Muscle layer of colon (tissue), 2 donors: ENCODE measurements around the gene ATG16L1.

Source experiments
- H3K27ac ChIP-seq: one replicate; pipeline ENCODE4 v1.7.0; 2013; ENCODE audit warnings: low read depth, mild to moderate bottlenecking, low read length, moderate library complexity
- H3K27me3 ChIP-seq, 2 donors: one replicate each; pipeline ENCODE4 v1.7.0; 2013; ENCODE audit warnings: low read length in 2 of 2, mild to moderate bottlenecking in 2 of 2; ENCODE audit not compliant: insufficient read depth in 2 of 2, control insufficient read depth in 1 of 2
- H3K36me3 ChIP-seq: one replicate; pipeline ENCODE4 v1.7.0; 2013; ENCODE audit warnings: mild to moderate bottlenecking, low read length; ENCODE audit not compliant: insufficient read depth
- H3K4me1 ChIP-seq: one replicate; pipeline ENCODE4 v1.7.0; 2013; ENCODE audit warnings: mild to moderate bottlenecking, low read length; ENCODE audit not compliant: insufficient read depth
- H3K4me3 ChIP-seq, 2 donors: one replicate each; pipeline ENCODE4 v1.7.0; 2013; ENCODE audit warnings: low read length in 2 of 2, low read depth in 1 of 2, mild to moderate bottlenecking in 1 of 2, moderate library complexity in 1 of 2
- H3K9ac ChIP-seq: one replicate; pipeline ENCODE4 v1.7.0; 2013; ENCODE audit warnings: low read length
- H3K9me3 ChIP-seq: one replicate; pipeline ENCODE4 v1.7.0; 2013; ENCODE audit warnings: mild to moderate bottlenecking, low read length
- donor health status: abdominal sarcoma.
- donor health status: Adenocarcinoma of cecum.

ATG16L1 gene

GRCh38 chr2:233213011-233213410 is 38.5 kb upstream of the ATG16L1 start:
- no peak overlapping the region for H3K27ac ChIP-seq
- no peaks in the 10 kb centered on the region for H3K9me3 ChIP-seq
- no peaks in the 10 kb centered on the region for H3K36me3 ChIP-seq
- H3K4me1 ChIP-seq: peaks cover 11% of the 10 kb centered on the region
- no peak overlapping the region for H3K4me3 ChIP-seq
- H3K9ac ChIP-seq: no peak overlapping the region
- H3K27me3 ChIP-seq: no peaks in the 10 kb centered on the region

- Histone ChIP-seq H3K4me3 (no peak overlapping the region), H3K27ac (no peak overlapping the region), H3K27me3 (no peaks in the 10 kb centered on the region), H3K36me3 (no peaks in the 10 kb centered on the region), H3K9ac (no peak overlapping the region), H3K9me3 (no peaks in the 10 kb centered on the region), H3K4me1 (peaks cover 11% of the 10 kb centered on the region)
Observed at GRCh38 chr2:233213975-233214374, 37.5 kb upstream of the ATG16L1 start.

- Histone ChIP-seq H3K4me3 (no peak overlapping the region), H3K27me3 (no peaks in the 10 kb centered on the region), H3K36me3 (no peaks in the 10 kb centered on the region), H3K9me3 (no peaks in the 10 kb centered on the region), H3K4me1 (no peaks in the 10 kb centered on the region), H3K27ac (no peak overlapping the region), H3K9ac (no peak overlapping the region)
Observed at GRCh38 chr2:233217892-233218377, 33.5 kb upstream of the ATG16L1 start.

- Histone ChIP-seq H3K9me3 (no peaks in the 10 kb centered on the region), H3K4me3 (no peak overlapping the region), H3K9ac (no peak overlapping the region), H3K4me1 (no peaks in the 10 kb centered on the region), H3K27me3 (no peaks in the 10 kb centered on the region), H3K36me3 (no peaks in the 10 kb centered on the region), H3K27ac (no peak overlapping the region)
Observed at GRCh38 chr2:233218836-233219235, 32.6 kb upstream of the ATG16L1 start.

- Histone ChIP-seq H3K36me3 (no peaks in the 10 kb centered on the region), H3K9ac (no peak overlapping the region), H3K27me3 (no peaks in the 10 kb centered on the region), H3K4me3 (no peak overlapping the region), H3K27ac (no peak overlapping the region), H3K9me3 (no peaks in the 10 kb centered on the region), H3K4me1 (no peaks in the 10 kb centered on the region)
Observed at GRCh38 chr2:233219848-233220247, 31.6 kb upstream of the ATG16L1 start.

- H3K27me3 ChIP-seq: no peaks in the 10 kb centered on the region
- no peak overlapping the region for H3K4me3 ChIP-seq
- H3K36me3 ChIP-seq: no peaks in the 10 kb centered on the region
- no peaks in the 10 kb centered on the region for H3K9me3 ChIP-seq
- no peaks in the 10 kb centered on the region for H3K4me1 ChIP-seq
- H3K27ac ChIP-seq: no peak overlapping the region
- no peak overlapping the region for H3K9ac ChIP-seq
Observed at GRCh38 chr2:233221378-233222063, 30.0 kb upstream of the ATG16L1 start.

GRCh38 chr2:233223059-233223894 is 28.2 kb upstream of the ATG16L1 start:
- Histone ChIP-seq H3K4me1 (no peaks in the 10 kb centered on the region), H3K4me3 (no peak overlapping the region), H3K9me3 (no peaks in the 10 kb centered on the region), H3K27ac (no peak overlapping the region), H3K9ac (no peak overlapping the region), H3K36me3 (no peaks in the 10 kb centered on the region), H3K27me3 (no peaks in the 10 kb centered on the region)

- Histone ChIP-seq H3K27me3 (no peaks in the 10 kb centered on the region), H3K9ac (no peak overlapping the region), H3K27ac (no peak overlapping the region), H3K36me3 (no peaks in the 10 kb centered on the region), H3K9me3 (no peaks in the 10 kb centered on the region), H3K4me3 (no peak overlapping the region), H3K4me1 (no peaks in the 10 kb centered on the region)
Observed at GRCh38 chr2:233225230-233226068, 26.0 kb upstream of the ATG16L1 start.

- no peaks in the 10 kb centered on the region for H3K9me3 ChIP-seq
- no peak overlapping the region for H3K27ac ChIP-seq
- H3K4me1 ChIP-seq: no peaks in the 10 kb centered on the region
- no peaks in the 10 kb centered on the region for H3K36me3 ChIP-seq
- H3K9ac ChIP-seq: no peak overlapping the region
- no peak overlapping the region for H3K4me3 ChIP-seq
- no peaks in the 10 kb centered on the region for H3K27me3 ChIP-seq
Observed at GRCh38 chr2:233226511-233227031, 24.9 kb upstream of the ATG16L1 start.

GRCh38 chr2:233227346-233227978 is 24.0 kb upstream of the ATG16L1 start:
- Histone ChIP-seq H3K9ac (no peak overlapping the region), H3K9me3 (no peaks in the 10 kb centered on the region), H3K27me3 (no peaks in the 10 kb centered on the region), H3K27ac (no peak overlapping the region), H3K4me3 (no peak overlapping the region), H3K4me1 (no peaks in the 10 kb centered on the region), H3K36me3 (no peaks in the 10 kb centered on the region)

- H3K27me3 ChIP-seq: no peaks in the 10 kb centered on the region
- no peak overlapping the region for H3K9ac ChIP-seq
- H3K4me3 ChIP-seq: no peak overlapping the region
- H3K27ac ChIP-seq: no peak overlapping the region
- no peaks in the 10 kb centered on the region for H3K9me3 ChIP-seq
- H3K36me3 ChIP-seq: no peaks in the 10 kb centered on the region
- H3K4me1 ChIP-seq: no peaks in the 10 kb centered on the region
Observed at GRCh38 chr2:233228376-233228775, 23.1 kb upstream of the ATG16L1 start.
